ENCODE data around the gene DEFB132. TPM values are rescaled to one million over a fixed set of nuclear protein-coding genes. Genes with fewer than 3 reads are reported as not detected.
"Not testable (repeated sequence)": the region's sequence is repeated elsewhere in the genome, so short reads cannot be mapped to it uniquely, and the experiment has no call there.

The DEFB132 gene
- total RNA-seq, 1 donor from 2014 or later: not detected

GRCh38 chr20:217266-217665, 40.3 kb upstream of the DEFB132 start:
- DNase-seq (ENCODE audit: extremely low spot score, unreplicated experiment): no peak
- Mint-ChIP-seq H3K27me3 (ENCODE audit: unreplicated experiment) (peaks cover 47% of the 10 kb centered on the region), H3K9me3 (ENCODE audit: unreplicated experiment) (no peaks in the 10 kb centered on the region)

GRCh38 chr20:219290-220115, 38.0 kb upstream of the DEFB132 start:
- H3K4me3 Mint-ChIP-seq (ENCODE audit: unreplicated experiment): no peak overlapping the region
- DNase-seq (ENCODE audit: extremely low spot score, unreplicated experiment): no peak
- H3K9me3 Mint-ChIP-seq (ENCODE audit: unreplicated experiment): no peaks in the 10 kb centered on the region
- no peaks in the 10 kb centered on the region for H3K4me1 Mint-ChIP-seq (ENCODE audit: unreplicated experiment)
- TF ChIP-seq CTCF (IDR thresholded peaks at IDR 0.05): peak; percentile 41
- H3K27me3 Mint-ChIP-seq (ENCODE audit: unreplicated experiment): peaks cover 57% of the 10 kb centered on the region
- H3K27ac Mint-ChIP-seq (ENCODE audit: unreplicated experiment): no peak overlapping the region
- H3K36me3 Mint-ChIP-seq (ENCODE audit: unreplicated experiment): no peaks in the 10 kb centered on the region

More at GRCh38 chr20:217266-217665, 40.3 kb upstream of the DEFB132 start:
- no peaks in the 10 kb centered on the region for H3K36me3 Mint-ChIP-seq (ENCODE audit: unreplicated experiment)
- H3K4me3 Mint-ChIP-seq (ENCODE audit: unreplicated experiment): no peak overlapping the region
- H3K4me1 Mint-ChIP-seq (ENCODE audit: unreplicated experiment): no peaks in the 10 kb centered on the region
- no peak for TF ChIP-seq CTCF (IDR thresholded peaks at IDR 0.05)
- H3K27ac Mint-ChIP-seq (ENCODE audit: unreplicated experiment): no peak overlapping the region

- Mint-ChIP-seq H3K4me1 (ENCODE audit: unreplicated experiment) (no peaks in the 10 kb centered on the region), H3K27me3 (ENCODE audit: unreplicated experiment) (peaks cover 62% of the 10 kb centered on the region), H3K27ac (ENCODE audit: unreplicated experiment) (no peak overlapping the region), H3K4me3 (ENCODE audit: unreplicated experiment) (no peak overlapping the region), H3K36me3 (ENCODE audit: unreplicated experiment) (no peaks in the 10 kb centered on the region), H3K9me3 (ENCODE audit: unreplicated experiment) (no peaks in the 10 kb centered on the region)
- DNase-seq (ENCODE audit: extremely low spot score, unreplicated experiment): no peak
- no peak for TF ChIP-seq CTCF (IDR thresholded peaks at IDR 0.05)
Measured at GRCh38 chr20:221258-221830, 36.2 kb upstream of the DEFB132 start.

- not testable (repeated sequence) for H3K4me3 Mint-ChIP-seq (ENCODE audit: unreplicated experiment); H3K4me1 Mint-ChIP-seq (ENCODE audit: unreplicated experiment); DNase-seq (ENCODE audit: extremely low spot score, unreplicated experiment); H3K27ac Mint-ChIP-seq (ENCODE audit: unreplicated experiment); H3K36me3 Mint-ChIP-seq (ENCODE audit: unreplicated experiment); H3K9me3 Mint-ChIP-seq (ENCODE audit: unreplicated experiment)
- peaks cover 60% of the 10 kb centered on the region for H3K27me3 Mint-ChIP-seq (ENCODE audit: unreplicated experiment)
Measured at GRCh38 chr20:225879-226278, 31.6 kb upstream of the DEFB132 start.

- Mint-ChIP-seq H3K27ac (ENCODE audit: unreplicated experiment) (no peak within 1 kb of the TSS), H3K4me1 (ENCODE audit: unreplicated experiment) (no peaks in the 10 kb centered on the region), H3K36me3 (ENCODE audit: unreplicated experiment) (no peaks in the 10 kb centered on the region), H3K4me3 (ENCODE audit: unreplicated experiment) (no peak within 1 kb of the TSS), H3K27me3 (ENCODE audit: unreplicated experiment) (peaks cover 54% of the 10 kb centered on the region), H3K9me3 (ENCODE audit: unreplicated experiment) (no peaks in the 10 kb centered on the region)
- DNase-seq (ENCODE audit: extremely low spot score, unreplicated experiment): no peak
- no peak for TF ChIP-seq CTCF (IDR thresholded peaks at IDR 0.05)
Measured at GRCh38 chr20:226958-227357, 30.6 kb upstream of the DEFB132 start, which contains the start of gene DEFB129. DEFB129 (plus strand) TSS chr20:227258; CDS start chr20:227289, 31 bp downstream.

Measured in osteocyte (in vitro differentiated cells).